Subcutaneous abdominal adipose tissue (tissue), 5 donors: ENCODE measurements around the gene APP.

ENCODE experiments used
- H3K27ac ChIP-seq: one replicate; pipeline ENCODE4 v1.7.0; 2013; ENCODE audit warnings: low read depth, mild to moderate bottlenecking, inconsistent platforms, low read length, moderate library complexity
- H3K27me3 ChIP-seq, 5 donors: one replicate each; pipeline ENCODE4 v1.7.0; 2013; ENCODE audit warnings: low read length in 5 of 5, inconsistent platforms in 1 of 5; ENCODE audit not compliant: control insufficient read depth in 5 of 5, insufficient read depth in 4 of 5
- H3K36me3 ChIP-seq, 5 donors: one replicate each; pipeline ENCODE4 v1.7.0; 2013; ENCODE audit warnings: low read length in 5 of 5; ENCODE audit not compliant: control insufficient read depth in 5 of 5, insufficient read depth in 5 of 5
- H3K4me1 ChIP-seq, 5 donors: one replicate each; pipeline ENCODE4 v1.7.0; 2013; ENCODE audit warnings: low read length in 5 of 5, mild to moderate bottlenecking in 3 of 5, moderate library complexity in 1 of 5; ENCODE audit not compliant: control insufficient read depth in 5 of 5, insufficient read depth in 5 of 5
- H3K4me3 ChIP-seq, 5 donors: one replicate each; pipeline ENCODE4 v1.7.0; 2013; ENCODE audit warnings: low read length in 5 of 5, low read depth in 1 of 5
- H3K9ac ChIP-seq, 5 donors: one replicate each; pipeline ENCODE4 v1.7.0; 2013; ENCODE audit warnings: low read length in 5 of 5, mild to moderate bottlenecking in 4 of 5, moderate library complexity in 3 of 5
- H3K9me3 ChIP-seq, 5 donors: one replicate each; pipeline ENCODE4 v1.7.0; 2013; ENCODE audit warnings: low read length in 5 of 5; ENCODE audit not compliant: control insufficient read depth in 5 of 5
- donor health status: healthy.
- donor health status: healthy.
- donor health status: healthy.
- donor health status: healthy.
- donor health status: healthy.

The APP gene

DNA sequence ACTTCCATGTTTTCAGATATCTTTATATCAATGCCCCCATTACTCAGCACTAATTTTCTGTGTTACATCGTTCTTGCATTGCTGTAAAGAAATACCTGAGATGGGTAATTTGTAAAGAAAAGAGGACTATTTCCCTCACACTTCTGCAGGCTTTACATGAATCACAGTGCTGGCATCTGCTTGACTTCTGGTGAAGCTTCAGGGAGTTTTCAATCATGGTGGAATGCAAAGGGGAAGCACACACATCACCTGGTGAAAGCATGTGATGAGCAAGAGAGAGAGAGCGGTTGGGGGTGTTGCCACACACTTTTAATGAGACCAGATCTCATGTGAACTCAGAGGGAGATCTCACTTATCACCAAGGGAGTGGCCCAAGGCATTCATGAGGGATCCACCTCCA, 14.9 kb upstream of the APP start:
- Histone ChIP-seq H3K4me1 (no peaks in the 10 kb centered on the region), H3K4me3 (no peak overlapping the region), H3K27me3 (peaks cover 0 to 4% (median 0%) of the 10 kb centered on the region in 5 donors), H3K27ac (no peak overlapping the region), H3K9me3 (peaks cover 0 to 12% (median 6%) of the 10 kb centered on the region in 5 donors), H3K9ac (no peak overlapping the region), H3K36me3 (no peaks in the 10 kb centered on the region)

DNA sequence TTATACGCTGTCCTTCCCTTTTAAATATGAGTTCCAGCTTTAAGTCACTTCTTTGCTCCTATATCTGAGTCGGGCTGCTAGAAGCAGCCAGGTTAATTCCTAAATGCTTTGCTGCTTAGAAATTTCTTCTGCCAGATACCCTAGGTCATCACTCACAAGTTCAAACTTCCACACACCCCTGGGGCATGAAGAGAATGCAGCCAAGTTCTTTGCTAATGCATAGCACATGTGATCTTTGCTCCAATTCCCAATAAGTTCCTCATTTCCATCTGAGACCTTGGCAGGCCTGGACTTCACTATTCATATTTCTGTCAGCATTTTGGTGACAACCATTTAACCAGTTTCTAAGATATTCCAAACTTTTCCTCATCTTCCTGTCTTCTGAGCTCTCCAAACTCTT, 14.5 kb upstream of the APP start:
- Histone ChIP-seq H3K27ac (no peak overlapping the region), H3K4me1 (no peaks in the 10 kb centered on the region), H3K36me3 (no peaks in the 10 kb centered on the region), H3K9ac (no peak overlapping the region), H3K27me3 (peaks cover 0 to 4% (median 0%) of the 10 kb centered on the region in 5 donors), H3K4me3 (no peak overlapping the region), H3K9me3 (peaks cover 0 to 12% (median 6%) of the 10 kb centered on the region in 5 donors)

DNA sequence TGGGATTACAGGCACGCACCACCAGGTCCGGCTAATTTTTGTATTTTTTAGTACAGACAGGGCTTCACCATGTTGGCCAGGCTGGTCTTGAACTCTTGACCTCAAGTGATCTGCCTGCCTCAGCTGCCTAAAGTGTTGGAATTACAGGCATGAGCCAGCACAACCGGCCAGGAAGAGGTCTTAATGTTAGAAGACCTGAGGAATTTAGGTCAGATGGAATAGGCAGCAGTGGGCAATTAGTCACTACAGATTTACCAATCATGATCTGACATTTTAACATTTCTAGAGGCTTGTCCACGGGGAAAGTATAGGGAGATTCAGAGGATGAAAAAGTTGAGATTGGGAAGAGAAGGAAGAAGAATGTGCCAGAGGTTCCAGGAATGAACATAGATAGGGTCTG, 8.9 kb upstream of the APP start:
- Histone ChIP-seq H3K4me3 (no peak overlapping the region), H3K9ac (no peak overlapping the region), H3K36me3 (no peaks in the 10 kb centered on the region), H3K27ac (no peak overlapping the region), H3K27me3 (no peaks in the 10 kb centered on the region), H3K4me1 (no peaks in the 10 kb centered on the region), H3K9me3 (peaks cover 0 to 6% (median 5%) of the 10 kb centered on the region in 5 donors)

DNA sequence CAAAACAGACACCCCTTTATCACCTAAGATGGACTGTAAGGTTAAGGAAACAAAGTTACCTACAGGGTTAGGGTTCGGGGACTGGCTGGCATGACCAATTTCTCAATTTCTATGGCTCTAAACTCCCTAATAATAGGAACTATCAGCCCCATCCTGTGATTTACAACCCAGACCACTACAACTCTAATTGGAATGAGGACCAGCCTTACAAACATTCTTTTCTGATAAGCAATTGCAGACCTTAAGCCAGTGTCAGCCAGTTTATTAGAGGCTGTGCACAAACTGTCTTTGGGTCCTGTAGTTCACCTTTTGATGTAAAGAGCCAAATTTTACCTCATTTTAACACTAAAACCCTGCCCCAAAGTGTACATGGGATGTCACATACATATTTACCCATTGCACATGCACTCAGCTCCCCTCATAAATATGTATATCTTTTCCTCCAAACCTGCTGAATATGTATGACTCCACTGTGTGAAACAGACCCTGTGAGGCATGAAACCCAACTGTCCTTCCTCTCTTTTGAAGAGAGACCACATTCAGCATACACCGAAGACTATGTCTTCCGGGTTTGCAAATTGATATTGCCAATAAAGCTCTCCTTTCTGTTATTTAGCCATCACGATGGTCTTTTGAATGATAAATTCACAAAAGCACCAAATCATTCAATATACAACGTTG, 7.3 kb upstream of the APP start:
- Histone ChIP-seq H3K4me3 (no peak overlapping the region), H3K9me3 (no peaks in the 10 kb centered on the region), H3K27me3 (no peaks in the 10 kb centered on the region), H3K36me3 (no peaks in the 10 kb centered on the region), H3K27ac (no peak overlapping the region), H3K4me1 (no peaks in the 10 kb centered on the region), H3K9ac (no peak overlapping the region)

DNA sequence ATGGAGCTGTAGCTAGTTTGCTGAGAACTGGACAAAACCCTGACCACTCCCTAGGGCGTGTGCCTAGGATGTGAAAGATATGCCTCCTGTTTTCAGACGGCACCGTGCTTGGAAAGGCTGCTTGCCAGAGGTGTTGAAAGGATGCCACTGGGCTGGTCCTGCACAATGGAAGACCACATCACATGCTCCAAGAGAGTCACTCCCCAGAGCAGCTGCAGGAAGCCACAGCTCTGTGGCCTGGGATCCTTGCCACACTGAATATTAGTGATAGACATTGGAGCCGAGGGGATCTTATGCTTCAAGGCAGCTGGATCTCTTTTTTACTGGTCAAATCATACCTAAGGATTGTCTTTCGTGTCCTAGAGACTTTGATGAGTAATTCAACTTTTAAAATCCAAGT, 6.6 kb upstream of the APP start:
- Histone ChIP-seq H3K27me3 (no peaks in the 10 kb centered on the region), H3K4me1 (no peaks in the 10 kb centered on the region), H3K36me3 (no peaks in the 10 kb centered on the region), H3K4me3 (no peak overlapping the region), H3K27ac (no peak overlapping the region), H3K9ac (no peak overlapping the region), H3K9me3 (no peaks in the 10 kb centered on the region)

DNA sequence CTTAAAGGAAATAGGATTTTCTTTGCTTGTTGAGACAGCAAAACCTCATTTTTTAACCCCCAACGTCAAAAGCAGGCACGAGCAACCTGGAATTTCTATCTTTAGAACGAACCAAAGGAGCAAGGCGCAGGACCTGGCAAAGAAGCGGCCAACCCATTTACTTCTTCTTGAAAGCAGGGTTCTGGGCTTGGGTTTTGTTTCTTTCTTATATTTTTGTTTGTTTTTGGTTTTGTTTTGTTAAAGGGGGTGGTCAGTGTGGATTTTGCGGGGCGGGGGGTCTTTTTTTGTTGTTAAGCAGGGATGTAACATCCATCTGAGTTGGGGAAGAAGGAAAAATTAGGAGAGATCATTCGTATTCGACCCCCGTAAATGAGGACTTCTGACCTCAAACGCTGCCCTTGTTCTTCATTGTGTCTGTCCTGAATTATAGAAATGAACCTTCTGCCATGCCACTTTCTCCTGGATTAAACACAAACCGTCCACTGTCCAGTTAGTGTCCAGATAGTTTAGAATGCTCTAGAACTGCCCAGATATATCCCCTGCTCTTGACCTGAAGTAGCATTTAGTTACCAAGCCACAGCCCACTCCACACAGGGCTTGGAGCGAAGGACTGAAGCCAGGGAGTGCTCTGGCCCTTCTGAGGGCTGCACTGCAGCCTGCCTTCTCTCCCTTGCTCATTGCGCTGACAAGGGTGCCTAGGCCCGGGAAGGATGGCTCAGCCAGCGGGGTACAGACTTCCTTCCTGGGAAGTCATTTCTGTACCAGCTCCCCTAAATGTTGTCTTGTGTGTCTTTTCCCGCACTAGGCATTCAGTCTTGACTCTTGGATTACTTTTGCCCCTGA, 909 bp upstream of the APP start:
- peak overlapping the region; percentile 61 to 95 (median 94) for H3K4me3 ChIP-seq
- peaks cover 0 to 42% (median 29%) of the 10 kb centered on the region in 5 donors for H3K4me1 ChIP-seq
- no peaks in the 10 kb centered on the region for H3K9me3 ChIP-seq
- peak overlapping the region; percentile 89 for H3K27ac ChIP-seq
- no peaks in the 10 kb centered on the region for H3K36me3 ChIP-seq
- peak overlapping the region in 3 of 5 donors; percentile 25 to 73 (median 60) for H3K9ac ChIP-seq
- no peaks in the 10 kb centered on the region for H3K27me3 ChIP-seq

DNA sequence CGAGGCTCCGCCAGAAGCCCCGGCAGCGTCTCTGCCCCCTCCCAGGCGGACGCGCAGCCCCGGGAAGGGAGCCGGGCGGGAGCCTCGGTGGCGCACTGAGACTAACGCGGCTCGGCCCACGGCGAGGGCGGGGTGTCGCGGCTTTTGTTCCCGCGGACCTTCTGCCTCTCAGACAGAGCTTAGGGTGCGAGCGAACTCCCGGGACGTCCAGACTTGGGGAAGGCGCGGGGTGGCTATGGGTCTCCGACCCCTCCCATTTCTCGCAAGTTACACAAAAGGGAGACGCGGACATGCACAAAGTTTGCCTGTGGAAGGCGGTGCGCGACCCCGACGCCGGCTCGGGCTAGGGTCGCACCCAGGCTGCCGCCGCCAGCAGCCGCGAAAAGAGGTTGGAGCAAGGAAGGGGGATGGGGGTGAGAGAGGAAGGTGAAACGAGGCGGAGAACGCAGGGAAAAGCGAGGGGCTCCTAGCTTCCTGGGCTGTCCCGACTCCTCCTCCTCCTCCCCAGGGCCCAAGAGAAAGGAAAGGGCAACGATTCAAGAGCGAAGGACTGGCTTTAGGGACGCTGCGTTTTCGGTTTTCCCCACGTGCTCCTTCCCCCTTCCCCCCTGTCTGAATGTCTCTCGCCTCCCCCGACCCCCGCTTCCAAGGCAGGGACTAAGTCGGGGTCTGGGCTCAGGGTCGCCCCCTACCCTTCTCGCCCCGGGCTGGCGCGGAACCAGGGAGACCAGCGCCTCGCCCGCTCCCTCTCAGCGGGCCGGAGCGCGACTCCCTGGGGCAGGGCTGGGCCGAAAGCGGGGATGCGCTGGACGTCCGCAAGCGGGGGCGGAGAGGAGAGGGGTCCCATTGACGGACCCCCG, 729 bp downstream of the APP start:
- Histone ChIP-seq H3K36me3 (no peaks in the 10 kb centered on the region), H3K4me1 (peaks cover 0 to 46% (median 29%) of the 10 kb centered on the region in 5 donors), H3K27ac (peak overlapping the region; percentile 89), H3K27me3 (no peaks in the 10 kb centered on the region), H3K9ac (peak overlapping the region; percentile 63 to 92 (median 81)), H3K9me3 (no peaks in the 10 kb centered on the region), H3K4me3 (peak overlapping the region; percentile 93 to 95 (median 94))

DNA sequence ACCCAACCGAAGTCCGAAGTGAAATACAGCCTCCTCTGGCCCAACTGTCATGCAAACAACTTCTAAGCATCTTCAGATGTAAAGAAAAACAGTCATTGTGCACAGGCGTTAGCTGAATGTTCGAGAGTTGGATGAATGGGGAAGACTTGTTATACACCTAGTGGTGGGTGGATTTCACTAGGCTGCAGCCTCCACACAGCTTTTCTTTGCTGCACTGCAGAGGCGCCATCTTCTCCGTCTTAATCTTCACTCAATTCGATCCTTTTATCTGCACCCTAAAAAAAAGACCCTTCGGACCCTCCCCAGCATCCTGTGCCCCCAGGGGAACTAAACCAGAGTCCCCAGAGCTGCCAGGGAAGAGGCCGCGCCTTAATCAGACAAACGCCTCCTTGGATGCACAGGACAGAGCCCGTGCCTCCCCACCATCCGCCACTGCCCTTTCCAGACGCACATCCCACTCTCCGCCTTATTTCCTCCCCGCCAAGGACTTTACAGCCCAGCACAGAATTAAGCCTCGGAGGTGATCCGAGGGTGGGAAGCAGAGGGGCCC, 1.4 kb downstream of the APP start:
- no peaks in the 10 kb centered on the region for H3K36me3 ChIP-seq

DNA sequence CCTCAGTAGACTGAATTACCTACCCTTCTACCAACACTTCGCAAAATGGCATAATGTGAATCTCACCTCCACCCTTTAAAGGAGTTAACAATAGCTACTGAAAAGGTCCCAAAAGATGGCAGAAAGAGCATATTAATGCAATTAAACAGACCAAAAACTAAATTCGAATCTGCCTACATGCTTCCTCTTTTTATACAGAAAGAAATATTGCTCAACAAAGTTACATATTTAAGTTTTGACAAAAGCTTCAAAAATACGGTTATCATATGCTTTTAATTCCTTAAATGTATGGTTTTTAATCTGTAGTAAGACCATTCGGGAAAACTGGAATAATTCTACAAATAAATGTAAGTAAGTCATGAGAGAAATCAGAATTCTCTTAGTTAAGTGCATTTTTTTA, 2.2 kb downstream of the APP start:
- Histone ChIP-seq H3K36me3 (no peaks in the 10 kb centered on the region), H3K9ac (peak overlapping the region in 1 of 5 donors; percentile 16), H3K9me3 (no peaks in the 10 kb centered on the region), H3K4me1 (peaks cover 0 to 46% (median 29%) of the 10 kb centered on the region in 5 donors), H3K27me3 (no peaks in the 10 kb centered on the region), H3K27ac (peak overlapping the region; percentile 89), H3K4me3 (peak overlapping the region in 3 of 5 donors; percentile 93 to 95 (median 94))

More for the DNA sequence above, 1.4 kb downstream of the APP start:
- Histone ChIP-seq H3K9ac (peak overlapping the region; percentile 63 to 92 (median 81)), H3K27me3 (no peaks in the 10 kb centered on the region), H3K4me1 (peaks cover 0 to 46% (median 29%) of the 10 kb centered on the region in 5 donors), H3K4me3 (peak overlapping the region; percentile 78 to 95 (median 94)), H3K27ac (peak overlapping the region; percentile 89), H3K9me3 (no peaks in the 10 kb centered on the region)
